Smooth muscle cell (in vitro differentiated cells): Measurements from ENCODE around the gene TENM4. TPM values are rescaled to one million over a fixed set of nuclear protein-coding genes. Genes with fewer than 3 reads are reported as not detected.

ENCODE experiments used
- DNase-seq: peaks from one replicate; lab custom pipeline; 2025; ENCODE audit not compliant: unreplicated experiment; lab: John Stamatoyannopoulos, UW
- H2AFZ ChIP-seq: fragments of 200-600 bp; sonication (generic); 2 replicates; pipeline ENCODE4 v1.6.0; 2016; ENCODE audit warnings: antibody characterized with exemption, low read depth, mild to moderate bottlenecking
- H3F3A ChIP-seq: fragments of 200-600 bp; sonication (generic); 2 replicates; pipeline ENCODE4 v1.6.0; 2017; ENCODE audit warnings: antibody characterized with exemption, low read depth
- H3K27ac ChIP-seq: fragments of 200-600 bp; sonication (generic); 2 replicates; pipeline ENCODE4 v1.5.1; 2016; ENCODE audit warnings: low read depth, mild to moderate bottlenecking
- H3K27me3 ChIP-seq: fragments of 200-600 bp; sonication (generic); 2 replicates; pipeline ENCODE4 v1.6.1; 2016; ENCODE audit warnings: low read depth, mild to moderate bottlenecking
- H3K36me3 ChIP-seq: fragments of 200-600 bp; sonication (generic); 2 replicates; pipeline ENCODE4 v1.5.1; 2016; ENCODE audit warnings: low read depth
- H3K4me1 ChIP-seq: fragments of 200-600 bp; sonication (generic); 2 replicates; pipeline ENCODE4 v1.5.1; 2016; ENCODE audit warnings: low read depth
- H3K4me2 ChIP-seq: fragments of 200-600 bp; sonication (generic); 2 replicates; pipeline ENCODE4 v1.6.0; 2016; ENCODE audit warnings: mild to moderate bottlenecking
- H3K4me3 ChIP-seq: fragments of 200-600 bp; sonication (generic); 2 replicates; pipeline ENCODE4 v1.5.1; 2016; ENCODE audit warnings: mild to moderate bottlenecking
- H3K79me2 ChIP-seq: fragments of 200-600 bp; sonication (generic); 2 replicates; pipeline ENCODE4 v1.6.0; 2016; ENCODE audit warnings: low read depth, mild to moderate bottlenecking
- H3K9ac ChIP-seq: fragments of 200-600 bp; sonication (generic); 2 replicates; pipeline ENCODE4 v1.6.0; 2016; ENCODE audit warnings: low read depth
- H3K9me3 ChIP-seq: fragments of 200-600 bp; sonication (generic); replicated peaks from 2 replicates; pipeline ENCODE4 v1.5.1; 2016; ENCODE audit warnings: low read depth
- H4K20me1 ChIP-seq: fragments of 200-600 bp; sonication (generic); 2 replicates; pipeline ENCODE4 v1.6.0; 2016; ENCODE audit warnings: low read depth
- WGBS: methylation state at CpG from one replicate; pipeline ENCODE4 v1.1.7; 2016; ENCODE audit warnings: low lambda C conversion rate; 5-methylcytosine and 5-hydroxymethylcytosine counted together
- polyA plus RNA-seq: library from polyadenylated mRNA; unstranded; fragments of >200 nt; fragmentation: Nextera tagmentation; extraction: Ambion mirVana; gene quantifications from 2 replicates; pipeline ENCODE4 v1.2.1, GENCODE V29; 2016
- total RNA-seq: library from RNA; depleted of rRNA; stranded (reverse); fragments of >200 nt; gene quantifications from 2 replicates; pipeline ENCODE4 v1.2.3, GENCODE V29; 2014
- TF ChIP-seq, protein P1 (sequence below): fragments of 200-600 bp; sonication (generic); IDR thresholded peaks from 2 replicates; pipeline ENCODE4 v1.5.1; 2017; ENCODE audit warnings: borderline replicate concordance, mild to moderate bottlenecking, antibody characterized with exemption; ENCODE audit not compliant: insufficient read depth, poor library complexity, severe bottlenecking

TENM4 gene
- total and polyA plus RNA-seq, 2 experiments from 2014 or later, result 31.6 to 38.2 TPM

DNA sequence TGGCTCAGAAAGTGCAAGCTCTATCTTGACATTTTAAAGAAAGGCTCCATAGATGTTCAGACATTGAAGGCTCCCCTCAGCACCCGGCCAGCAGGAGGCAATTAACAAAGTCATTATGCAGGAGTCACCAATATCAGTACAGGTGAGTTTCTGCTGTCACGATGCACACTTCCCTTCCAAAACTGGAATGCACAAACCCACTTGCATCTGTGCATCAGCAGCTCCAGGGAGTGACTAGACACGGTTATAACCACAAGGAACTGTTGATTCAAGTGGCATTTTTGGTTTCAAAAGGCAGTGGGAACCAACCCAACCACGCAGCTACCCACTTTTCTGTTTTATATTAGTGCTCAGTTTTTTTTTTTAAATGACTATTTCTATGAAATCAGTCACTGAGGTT lies 572.3 kb downstream of the TENM4 start:
- Histone ChIP-seq H3K4me3 (no peak overlapping the region), H3K36me3 (no peaks in the 10 kb centered on the region), H3K27me3 (no peaks in the 10 kb centered on the region), H4K20me1 (no peaks in the 10 kb centered on the region), H3K4me2 (peak overlapping the region; percentile 29), H3K79me2 (no peaks in the 10 kb centered on the region), H3K27ac (peak overlapping the region; percentile 25), H3K9me3 (no peaks in the 10 kb centered on the region), H3K9ac (no peak overlapping the region), H2AFZ (no peak overlapping the region), H3K4me1 (peaks cover 8% of the 10 kb centered on the region), H3F3A (peaks cover 7% of the 10 kb centered on the region)
- TF ChIP-seq, protein P1, sequence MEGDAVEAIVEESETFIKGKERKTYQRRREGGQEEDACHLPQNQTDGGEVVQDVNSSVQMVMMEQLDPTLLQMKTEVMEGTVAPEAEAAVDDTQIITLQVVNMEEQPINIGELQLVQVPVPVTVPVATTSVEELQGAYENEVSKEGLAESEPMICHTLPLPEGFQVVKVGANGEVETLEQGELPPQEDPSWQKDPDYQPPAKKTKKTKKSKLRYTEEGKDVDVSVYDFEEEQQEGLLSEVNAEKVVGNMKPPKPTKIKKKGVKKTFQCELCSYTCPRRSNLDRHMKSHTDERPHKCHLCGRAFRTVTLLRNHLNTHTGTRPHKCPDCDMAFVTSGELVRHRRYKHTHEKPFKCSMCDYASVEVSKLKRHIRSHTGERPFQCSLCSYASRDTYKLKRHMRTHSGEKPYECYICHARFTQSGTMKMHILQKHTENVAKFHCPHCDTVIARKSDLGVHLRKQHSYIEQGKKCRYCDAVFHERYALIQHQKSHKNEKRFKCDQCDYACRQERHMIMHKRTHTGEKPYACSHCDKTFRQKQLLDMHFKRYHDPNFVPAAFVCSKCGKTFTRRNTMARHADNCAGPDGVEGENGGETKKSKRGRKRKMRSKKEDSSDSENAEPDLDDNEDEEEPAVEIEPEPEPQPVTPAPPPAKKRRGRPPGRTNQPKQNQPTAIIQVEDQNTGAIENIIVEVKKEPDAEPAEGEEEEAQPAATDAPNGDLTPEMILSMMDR, result no peak
- 30% methylated on average over 4 of the region's 4 CpGs for WGBS
- DNase-seq, result no peak

DNA sequence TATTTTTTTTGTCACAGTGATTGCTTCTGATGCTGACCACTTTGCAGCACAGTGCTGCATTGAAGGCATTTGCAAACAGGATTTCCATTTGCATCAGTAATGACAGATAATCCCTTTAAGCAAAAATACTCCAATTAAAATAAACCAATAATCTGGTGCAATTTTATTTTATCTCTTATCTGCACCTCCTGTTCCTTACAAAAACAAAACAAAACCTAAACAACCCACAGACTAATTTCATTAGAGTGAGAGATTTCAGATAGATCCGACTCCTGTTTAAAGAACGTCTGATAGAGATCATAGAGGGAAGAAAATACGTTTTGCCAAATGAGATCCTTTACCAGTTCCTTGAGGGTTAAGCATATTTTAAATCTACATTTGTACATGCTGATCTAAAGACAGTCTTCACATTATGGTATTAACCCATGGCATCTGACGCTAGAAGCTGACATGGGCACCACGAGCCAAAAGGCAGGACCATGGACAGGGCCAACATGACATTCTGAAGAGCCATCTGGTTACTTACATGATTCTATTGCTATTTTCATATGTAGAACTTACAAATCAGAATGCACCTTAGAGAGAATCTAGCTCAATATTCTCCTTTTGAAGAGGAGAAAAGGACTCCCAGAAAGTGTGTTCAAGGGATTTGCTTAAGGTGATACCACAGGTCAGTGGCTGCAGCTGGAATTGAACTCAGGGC lies 580.0 kb downstream of the TENM4 start:
- H3K4me3 ChIP-seq, result no peak overlapping the region
- no peaks in the 10 kb centered on the region for H3K9me3 ChIP-seq
- no peaks in the 10 kb centered on the region for H4K20me1 ChIP-seq
- DNase-seq, result no peak
- peaks cover 21% of the 10 kb centered on the region for H3F3A ChIP-seq
- no peak overlapping the region for H2AFZ ChIP-seq
- H3K27me3 ChIP-seq, result no peaks in the 10 kb centered on the region
- H3K27ac ChIP-seq, result no peak overlapping the region
- H3K9ac ChIP-seq, result no peak overlapping the region
- TF ChIP-seq, protein P1, result no peak
- no peak overlapping the region for H3K4me2 ChIP-seq
- WGBS, result 63% methylated on average over 5 of the region's 5 CpGs
- peaks cover 14% of the 10 kb centered on the region for H3K4me1 ChIP-seq
- no peaks in the 10 kb centered on the region for H3K36me3 ChIP-seq
- no peaks in the 10 kb centered on the region for H3K79me2 ChIP-seq

DNA sequence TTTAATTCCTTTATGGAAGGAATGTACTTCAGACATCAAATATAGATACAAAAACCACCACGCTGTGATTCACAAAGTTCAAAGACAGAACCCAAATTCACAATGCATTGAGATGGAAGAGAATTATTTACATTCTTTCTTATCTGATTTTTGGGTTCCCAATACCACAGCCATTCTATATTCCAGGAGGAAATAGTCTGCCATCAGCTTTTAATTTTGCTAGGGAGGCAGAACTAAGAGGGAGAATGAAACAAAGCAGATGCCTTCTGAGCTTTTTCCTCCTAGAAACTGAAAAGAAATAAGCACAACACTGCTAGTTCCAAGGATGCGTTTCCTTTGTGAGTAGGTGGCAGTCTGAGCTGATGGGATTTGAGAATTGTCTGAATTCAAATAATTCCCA lies 583.1 kb downstream of the TENM4 start:
- H3K79me2 ChIP-seq, result no peaks in the 10 kb centered on the region
- WGBS, result 25% methylated on average over 2 of the region's 2 CpGs
- H3K27me3 ChIP-seq, result no peaks in the 10 kb centered on the region
- no peak overlapping the region for H3K4me3 ChIP-seq
- H3K27ac ChIP-seq, result peak overlapping the region; percentile 82
- no peaks in the 10 kb centered on the region for H3K9me3 ChIP-seq
- peaks cover 21% of the 10 kb centered on the region for H3F3A ChIP-seq
- peak overlapping the region; percentile 40 for H3K4me2 ChIP-seq
- H4K20me1 ChIP-seq, result no peaks in the 10 kb centered on the region
- H3K36me3 ChIP-seq, result no peaks in the 10 kb centered on the region
- no peak for DNase-seq
- H3K9ac ChIP-seq, result no peak overlapping the region
- H3K4me1 ChIP-seq, result peaks cover 26% of the 10 kb centered on the region
- TF ChIP-seq, protein P1, result no peak
- no peak overlapping the region for H2AFZ ChIP-seq

DNA sequence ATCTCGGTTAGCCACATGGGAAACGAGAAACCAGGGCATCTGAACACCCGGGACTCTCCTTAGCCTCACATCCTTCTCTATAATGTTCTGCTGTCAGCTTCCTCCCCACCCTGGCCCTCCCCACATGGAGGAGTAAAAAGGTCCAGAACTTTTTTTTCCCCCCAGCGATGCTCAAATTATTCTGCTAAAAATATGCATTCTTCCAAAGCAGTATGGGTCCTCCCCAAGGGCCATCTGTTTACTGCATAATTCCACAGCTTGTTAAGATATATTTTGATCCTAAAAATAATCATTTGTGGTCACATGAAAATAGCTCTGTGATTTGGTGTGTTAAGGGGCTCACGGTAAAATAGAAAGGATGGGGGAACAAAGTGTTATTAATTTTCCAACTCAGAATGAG lies 584.6 kb downstream of the TENM4 start:
- Histone ChIP-seq H3K9me3 (no peaks in the 10 kb centered on the region), H3K9ac (no peak overlapping the region), H4K20me1 (no peaks in the 10 kb centered on the region), H3K79me2 (no peaks in the 10 kb centered on the region), H3F3A (peaks cover 21% of the 10 kb centered on the region), H3K4me1 (peaks cover 26% of the 10 kb centered on the region), H3K36me3 (no peaks in the 10 kb centered on the region), H3K27ac (peak overlapping the region; percentile 82), H3K27me3 (no peaks in the 10 kb centered on the region), H3K4me3 (no peak overlapping the region), H2AFZ (no peak overlapping the region), H3K4me2 (peak overlapping the region; percentile 40)
- WGBS, result 51% methylated on average over 5 of the region's 5 CpGs
- no peak for DNase-seq
- TF ChIP-seq, protein P1, result no peak
